Activated naive CD4-positive, alpha-beta T cell treated with anti-CD3 and anti-CD28 coated beads, Interleukin-2, amount 50 U/mL, for 24 hours (primary cell): ENCODE measurements around the gene KRTAP5-10.
"Not testable (repeated sequence)": the region's sequence is repeated elsewhere in the genome, so short reads cannot be mapped to it uniquely, and the experiment has no call there.

Source experiments
- H3K27ac Mint-ChIP-seq: one replicate; pipeline ENCODE4 v1.8.0; 2021; ENCODE audit warnings: mild to moderate bottlenecking, mixed read lengths
- H3K27me3 Mint-ChIP-seq: one replicate; pipeline ENCODE4 v1.8.0; 2021; ENCODE audit warnings: mixed read lengths
- H3K36me3 Mint-ChIP-seq: one replicate; pipeline ENCODE4 v1.8.0; 2021; ENCODE audit warnings: mixed read lengths
- H3K4me1 Mint-ChIP-seq: one replicate; pipeline ENCODE4 v1.8.0; 2021; ENCODE audit warnings: mixed read lengths
- H3K4me3 Mint-ChIP-seq: one replicate; pipeline ENCODE4 v1.8.0; 2021; ENCODE audit warnings: mild to moderate bottlenecking, mixed read lengths
- H3K9me3 Mint-ChIP-seq: one replicate; pipeline ENCODE4 v1.8.0; 2021; ENCODE audit warnings: mixed read lengths

The KRTAP5-10 gene

DNA sequence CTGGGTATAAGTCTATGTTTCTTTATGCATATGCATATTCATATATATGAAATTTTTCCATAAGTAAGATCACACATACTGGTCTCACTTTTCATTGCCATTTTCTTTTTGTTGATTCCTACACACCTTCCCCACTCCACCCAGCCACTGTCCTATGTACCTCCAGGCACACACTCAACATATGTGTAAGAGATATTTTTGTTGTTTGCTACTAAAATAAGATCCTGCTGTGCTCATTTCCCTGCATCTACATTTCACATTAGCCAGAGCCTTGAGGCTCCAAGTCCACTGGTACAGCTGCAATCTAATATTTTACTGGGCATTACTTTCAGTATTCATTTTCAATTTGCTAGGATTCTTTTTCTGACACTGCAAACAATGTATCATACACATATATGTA is 8.1 kb upstream of the KRTAP5-10 start:
- H3K36me3 Mint-ChIP-seq = no peaks in the 10 kb centered on the region
- H3K27ac Mint-ChIP-seq = no peak overlapping the region
- H3K4me3 Mint-ChIP-seq = no peak overlapping the region
- no peaks in the 10 kb centered on the region for H3K4me1 Mint-ChIP-seq
- no peaks in the 10 kb centered on the region for H3K9me3 Mint-ChIP-seq
- peaks cover 16% of the 10 kb centered on the region for H3K27me3 Mint-ChIP-seq

DNA sequence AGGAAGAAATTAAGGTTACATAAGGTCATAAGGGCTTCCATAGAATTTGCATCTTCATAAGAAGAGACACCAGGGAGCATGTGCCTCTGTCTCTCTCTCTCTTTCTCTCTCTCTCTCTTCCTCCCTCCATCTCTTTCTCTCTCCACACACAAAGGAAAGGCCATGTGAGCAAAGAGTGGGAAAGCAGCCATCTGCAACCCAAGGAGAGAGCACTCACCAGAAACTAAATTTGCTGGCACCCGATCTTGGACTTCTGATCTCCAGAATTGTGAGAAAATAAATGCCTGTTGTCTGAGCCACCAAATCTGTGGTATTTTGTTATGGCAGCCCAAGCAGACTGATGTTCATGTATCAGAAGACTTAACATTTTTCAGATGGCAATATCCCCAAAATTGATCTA is 6.4 kb upstream of the KRTAP5-10 start:
- Mint-ChIP-seq H3K4me3 (no peak overlapping the region), H3K36me3 (no peaks in the 10 kb centered on the region), H3K9me3 (no peaks in the 10 kb centered on the region), H3K4me1 (no peaks in the 10 kb centered on the region), H3K27me3 (peaks cover 24% of the 10 kb centered on the region), H3K27ac (no peak overlapping the region)

DNA sequence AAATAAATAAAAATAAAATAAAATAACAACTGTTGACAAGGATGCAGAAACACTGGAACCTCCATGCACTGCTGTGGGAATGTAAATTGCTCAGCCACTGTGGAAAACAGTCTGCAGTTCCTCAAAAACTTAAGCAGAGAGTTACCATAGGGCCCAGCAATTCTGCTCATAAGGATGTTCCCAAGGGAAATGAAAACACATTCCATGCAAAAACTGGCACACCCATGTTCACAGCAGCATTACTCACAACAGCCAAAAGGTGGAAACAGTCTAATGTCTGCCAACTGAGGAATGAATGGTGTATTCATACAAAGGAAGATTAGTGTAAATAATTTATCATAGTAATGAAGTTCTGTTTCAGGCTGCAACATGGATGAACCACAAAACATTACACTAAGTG is 3.2 kb upstream of the KRTAP5-10 start:
- H3K9me3 Mint-ChIP-seq = no peaks in the 10 kb centered on the region
- H3K4me1 Mint-ChIP-seq = no peaks in the 10 kb centered on the region
- H3K27me3 Mint-ChIP-seq = peaks cover 36% of the 10 kb centered on the region
- no peak overlapping the region for H3K4me3 Mint-ChIP-seq
- H3K27ac Mint-ChIP-seq = no peak overlapping the region
- no peaks in the 10 kb centered on the region for H3K36me3 Mint-ChIP-seq

DNA sequence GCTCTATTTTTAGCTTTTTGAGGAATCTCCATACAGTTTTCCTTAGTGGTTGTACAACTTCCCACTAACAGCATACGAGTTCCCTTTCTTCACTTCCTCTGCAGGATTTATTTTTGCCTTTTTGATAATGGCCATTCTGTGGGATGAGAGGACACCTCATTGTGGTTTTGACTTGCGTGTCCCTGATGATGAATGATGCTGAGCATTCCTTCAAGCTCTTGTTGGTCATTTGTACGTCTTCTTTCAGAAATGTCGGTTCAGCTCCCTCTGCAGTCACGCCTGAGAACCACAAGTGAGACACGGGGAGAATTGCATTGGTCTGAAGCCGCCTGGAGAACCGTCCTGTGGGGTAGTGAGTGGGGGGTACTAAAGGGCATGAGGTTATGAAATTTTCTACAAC is 2.0 kb upstream of the KRTAP5-10 start:
- H3K9me3 Mint-ChIP-seq = no peaks in the 10 kb centered on the region
- H3K27ac Mint-ChIP-seq = no peak overlapping the region
- no peak overlapping the region for H3K4me3 Mint-ChIP-seq
- H3K4me1 Mint-ChIP-seq = no peaks in the 10 kb centered on the region
- H3K36me3 Mint-ChIP-seq = no peaks in the 10 kb centered on the region
- H3K27me3 Mint-ChIP-seq = peaks cover 35% of the 10 kb centered on the region

DNA sequence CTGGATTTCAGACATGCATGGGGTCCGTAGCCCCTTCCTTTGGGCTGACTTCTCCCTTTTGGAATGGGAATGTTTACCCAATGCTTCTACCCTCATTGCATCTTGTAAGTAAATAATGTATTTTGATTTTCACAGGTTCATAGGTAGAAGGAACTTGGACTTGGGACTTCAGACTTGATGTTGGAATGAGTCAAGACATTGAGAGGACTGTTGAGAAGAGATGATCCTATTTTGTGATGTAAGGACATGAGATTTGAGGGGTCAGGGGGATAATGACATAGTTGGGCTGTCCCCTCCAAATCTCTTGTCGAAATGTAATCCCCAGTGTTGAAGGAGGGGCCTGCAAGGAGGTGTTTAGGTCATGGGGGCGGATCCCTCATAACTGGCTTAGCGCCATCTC is 933 bp upstream of the KRTAP5-10 start:
- Mint-ChIP-seq H3K36me3 (no peaks in the 10 kb centered on the region), H3K9me3 (no peaks in the 10 kb centered on the region), H3K27ac (peak overlapping the region; percentile 2), H3K4me1 (no peaks in the 10 kb centered on the region), H3K27me3 (peaks cover 35% of the 10 kb centered on the region), H3K4me3 (no peak overlapping the region)

DNA sequence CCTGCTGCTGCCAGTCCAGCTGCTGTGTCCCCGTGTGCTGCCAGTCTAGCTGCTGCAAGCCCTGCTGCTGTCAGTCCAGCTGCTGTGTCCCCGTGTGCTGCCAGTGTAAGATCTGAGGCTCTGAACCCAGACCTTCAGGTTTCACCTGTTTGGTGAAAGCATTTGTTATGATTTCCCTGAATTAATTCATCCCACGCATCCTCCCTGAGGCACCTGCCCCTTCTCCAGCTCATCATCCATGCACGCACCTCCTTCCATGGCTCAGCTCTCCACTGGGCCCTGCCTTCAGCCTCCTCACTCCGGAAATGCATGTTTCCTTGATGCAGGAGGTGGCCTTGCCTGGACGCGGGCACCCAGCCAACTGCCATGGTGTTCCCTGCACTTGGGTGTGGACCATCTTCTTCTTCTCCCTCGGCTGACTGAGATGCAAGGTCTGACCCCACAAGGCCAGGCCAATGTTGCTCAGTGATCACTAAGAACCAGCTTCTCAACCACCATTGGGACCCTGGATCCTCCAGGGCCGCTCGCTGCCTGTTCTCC is 788 bp downstream of the KRTAP5-10 start:
- Mint-ChIP-seq H3K27ac (no peak overlapping the region), H3K4me3 (no peak overlapping the region), H3K27me3 (peaks cover 31% of the 10 kb centered on the region), H3K4me1 (no peaks in the 10 kb centered on the region), H3K36me3 (no peaks in the 10 kb centered on the region), H3K9me3 (no peaks in the 10 kb centered on the region)

DNA sequence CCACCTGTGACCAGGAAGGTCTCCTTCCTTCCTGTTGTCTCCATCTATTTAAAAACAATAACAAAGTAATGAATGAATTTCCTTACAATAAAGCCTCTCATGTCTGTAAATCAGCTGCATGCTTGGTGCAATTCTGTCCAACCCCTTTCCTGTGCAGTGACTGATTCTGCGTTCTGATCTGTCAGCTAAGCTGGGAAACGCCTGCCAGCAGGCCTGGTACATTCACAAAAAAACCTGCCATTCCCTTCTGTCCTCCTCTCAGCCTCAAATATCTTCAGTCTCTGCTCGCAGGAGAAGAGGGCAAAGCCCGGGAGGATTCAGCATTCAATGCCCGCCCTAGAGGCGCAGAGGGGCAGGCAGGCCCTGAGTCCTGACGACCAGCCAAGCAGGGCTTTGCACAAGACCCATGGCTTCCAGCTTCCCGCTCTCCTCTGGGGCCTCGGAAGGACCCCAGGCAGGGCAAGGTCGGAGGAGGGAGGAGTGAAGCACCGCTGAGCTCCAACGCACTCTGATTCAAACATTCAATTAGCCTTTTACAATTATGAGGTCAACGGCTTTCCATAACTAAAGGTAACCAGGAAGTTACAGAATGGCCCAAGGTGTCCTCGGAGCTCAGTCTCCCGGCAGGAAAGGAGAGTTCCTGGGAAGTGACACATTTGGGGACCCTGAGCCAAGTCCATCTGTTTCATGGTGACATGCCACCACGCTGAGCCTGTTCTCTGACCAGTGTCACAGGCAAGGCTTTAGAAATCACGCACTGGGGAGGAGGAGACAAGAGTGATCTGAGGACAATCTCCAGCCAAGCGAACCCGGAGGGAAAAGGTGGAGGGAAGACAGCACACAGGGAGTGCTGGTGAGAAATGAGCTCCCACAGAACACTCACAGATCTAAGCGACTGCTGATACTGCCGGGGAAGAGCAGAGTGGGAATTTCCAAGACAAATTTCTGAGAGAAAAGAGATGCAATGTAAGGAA is 1.6 kb downstream of the KRTAP5-10 start:
- H3K27ac Mint-ChIP-seq, H3K4me3 Mint-ChIP-seq, H3K9me3 Mint-ChIP-seq: not testable (repeated sequence)

DNA sequence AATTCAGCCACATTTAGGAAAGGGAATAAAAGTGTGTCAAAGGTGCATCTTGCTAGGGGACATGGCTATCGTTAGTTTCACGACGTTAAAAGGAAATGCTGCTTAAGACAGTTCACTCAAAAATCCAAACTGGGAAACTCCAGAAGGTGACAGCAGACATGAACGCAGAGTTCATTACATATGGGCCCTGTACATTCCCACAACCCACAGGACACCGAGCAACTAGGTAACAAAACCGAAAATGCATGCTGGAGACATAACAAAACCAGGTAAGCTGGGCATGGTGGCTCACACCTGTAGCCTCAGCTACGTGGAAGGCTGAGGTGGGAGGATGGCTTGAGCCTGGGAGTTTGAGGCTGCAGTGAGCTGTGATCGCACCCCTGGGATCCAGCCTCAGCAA is 2.3 kb downstream of the KRTAP5-10 start:
- H3K36me3 Mint-ChIP-seq, H3K9me3 Mint-ChIP-seq, H3K27ac Mint-ChIP-seq, H3K4me1 Mint-ChIP-seq, H3K4me3 Mint-ChIP-seq: not testable (repeated sequence)
- peaks cover 26% of the 10 kb centered on the region for H3K27me3 Mint-ChIP-seq

More for the DNA sequence above, 1.6 kb downstream of the KRTAP5-10 start:
- not testable (repeated sequence) for H3K36me3 Mint-ChIP-seq, H3K4me1 Mint-ChIP-seq
- H3K27me3 Mint-ChIP-seq = peaks cover 25% of the 10 kb centered on the region

DNA sequence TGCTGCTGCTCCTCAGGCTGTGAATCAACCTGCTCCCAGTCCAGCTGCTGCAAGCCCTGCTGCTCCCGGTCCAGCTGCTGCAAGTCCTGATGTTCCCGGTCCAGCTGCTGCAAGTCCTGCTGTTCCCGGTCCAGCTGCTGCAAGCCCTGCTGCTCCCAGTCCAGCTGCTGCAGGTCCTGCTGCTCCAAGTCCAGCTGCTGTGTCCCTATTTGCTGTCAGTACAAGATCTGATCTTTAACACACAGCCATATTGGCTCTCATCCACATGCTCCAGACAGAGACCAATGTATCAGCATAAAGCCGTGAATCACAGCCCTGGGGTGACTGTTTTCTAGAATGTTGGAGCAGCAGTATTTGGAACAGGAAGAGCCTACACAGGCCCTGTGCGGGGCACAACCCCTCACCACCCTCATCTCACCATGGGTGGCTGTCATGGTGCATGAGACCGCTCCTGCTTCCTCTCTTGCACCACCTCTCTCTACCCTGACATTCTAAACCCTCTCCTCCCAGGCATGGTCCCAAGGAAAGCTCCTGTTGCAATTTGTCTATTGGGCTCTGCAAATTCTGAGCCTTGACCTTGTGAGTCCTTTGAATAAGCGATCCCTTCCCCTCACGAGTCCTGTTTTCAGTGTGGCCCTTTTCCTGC is 3.5 kb downstream of the KRTAP5-10 start:
- Mint-ChIP-seq H3K9me3 (no peaks in the 10 kb centered on the region), H3K27ac (no peak overlapping the region), H3K27me3 (peaks cover 18% of the 10 kb centered on the region), H3K36me3 (no peaks in the 10 kb centered on the region), H3K4me1 (no peaks in the 10 kb centered on the region), H3K4me3 (no peak overlapping the region)

DNA sequence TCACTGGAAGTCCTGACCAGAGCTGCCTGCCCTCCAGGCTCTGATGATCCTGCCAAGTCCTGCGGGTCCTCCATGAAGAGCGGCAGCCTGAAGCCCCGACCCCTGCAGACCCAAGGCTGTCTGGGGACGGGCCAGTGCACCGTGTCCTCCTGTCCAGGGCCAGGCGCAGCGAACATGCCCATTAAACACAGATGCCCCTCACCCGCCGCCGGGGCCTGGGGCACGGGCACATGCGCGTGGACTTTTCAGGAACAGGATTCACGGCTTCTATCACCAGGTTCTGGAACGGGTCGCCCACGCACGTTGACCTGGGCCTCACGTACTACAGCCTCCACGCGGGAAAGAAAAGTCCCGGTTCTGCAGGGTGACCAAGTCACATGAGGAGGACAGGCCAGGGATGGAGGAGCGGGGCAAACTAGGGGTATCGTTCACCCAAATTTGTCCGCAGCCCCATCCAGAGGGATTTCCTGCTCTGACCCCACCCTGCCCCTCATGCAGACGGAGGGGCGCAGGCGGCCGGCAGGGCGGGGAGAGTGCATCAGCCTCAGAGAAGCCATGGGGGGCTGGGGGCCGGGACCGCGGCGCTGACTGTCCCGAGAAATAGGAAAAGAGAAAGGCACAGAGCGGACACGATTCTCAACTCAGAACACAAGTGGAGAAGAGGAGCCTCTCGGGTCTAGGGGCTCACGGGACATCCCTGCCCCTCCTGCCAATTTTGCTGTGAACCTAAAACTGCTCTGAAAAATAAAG is 5.9 kb downstream of the KRTAP5-10 start:
- not testable (repeated sequence) for H3K27me3 Mint-ChIP-seq, H3K4me1 Mint-ChIP-seq, H3K27ac Mint-ChIP-seq, H3K36me3 Mint-ChIP-seq, H3K4me3 Mint-ChIP-seq, H3K9me3 Mint-ChIP-seq

DNA sequence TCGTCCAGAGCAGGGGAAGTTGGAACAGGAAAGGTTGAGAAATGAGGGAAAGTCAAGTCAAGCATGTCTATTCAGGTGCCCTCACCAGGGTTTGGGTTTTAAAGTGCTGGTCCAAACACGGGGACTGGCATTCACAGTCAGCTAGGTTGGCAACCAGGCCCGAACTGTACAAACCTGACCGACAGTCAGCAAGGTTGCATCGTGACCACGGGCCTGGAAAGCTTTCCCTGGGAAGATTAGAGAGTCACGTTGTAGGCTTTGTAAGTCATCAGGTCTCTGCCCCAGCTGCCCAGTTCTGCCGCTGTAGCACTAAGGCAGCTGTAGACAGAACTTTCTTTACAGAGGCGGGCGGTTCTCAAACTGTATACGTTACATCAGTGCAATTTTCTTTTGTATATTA is 7.4 kb downstream of the KRTAP5-10 start:
- Mint-ChIP-seq H3K27ac (no peak overlapping the region), H3K27me3 (peaks cover 4% of the 10 kb centered on the region), H3K36me3 (no peaks in the 10 kb centered on the region), H3K4me1 (no peaks in the 10 kb centered on the region), H3K9me3 (no peaks in the 10 kb centered on the region), H3K4me3 (no peak overlapping the region)

DNA sequence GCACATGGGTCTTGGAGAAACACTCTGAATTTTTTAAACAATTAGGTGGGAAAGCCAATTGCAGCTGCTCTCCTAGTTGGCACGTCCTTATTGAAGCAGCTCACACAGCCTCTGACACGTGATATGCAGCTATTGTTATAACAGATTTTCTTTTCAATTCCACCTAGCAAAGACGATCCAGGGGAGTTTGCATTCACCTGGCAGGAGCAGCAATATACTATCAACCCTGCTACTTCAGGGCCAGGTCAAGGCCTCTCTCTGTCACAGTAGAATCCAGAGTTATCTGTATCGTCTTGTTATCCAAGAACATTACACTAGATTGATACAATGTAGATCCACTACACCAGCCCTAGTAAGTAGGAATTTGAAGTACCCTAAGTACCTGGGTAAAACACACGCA is 9.1 kb downstream of the KRTAP5-10 start:
- H3K4me3 Mint-ChIP-seq = no peak overlapping the region
- H3K36me3 Mint-ChIP-seq = no peaks in the 10 kb centered on the region
- peaks cover 5% of the 10 kb centered on the region for H3K27me3 Mint-ChIP-seq
- H3K4me1 Mint-ChIP-seq = no peaks in the 10 kb centered on the region
- no peak overlapping the region for H3K27ac Mint-ChIP-seq
- no peaks in the 10 kb centered on the region for H3K9me3 Mint-ChIP-seq

DNA sequence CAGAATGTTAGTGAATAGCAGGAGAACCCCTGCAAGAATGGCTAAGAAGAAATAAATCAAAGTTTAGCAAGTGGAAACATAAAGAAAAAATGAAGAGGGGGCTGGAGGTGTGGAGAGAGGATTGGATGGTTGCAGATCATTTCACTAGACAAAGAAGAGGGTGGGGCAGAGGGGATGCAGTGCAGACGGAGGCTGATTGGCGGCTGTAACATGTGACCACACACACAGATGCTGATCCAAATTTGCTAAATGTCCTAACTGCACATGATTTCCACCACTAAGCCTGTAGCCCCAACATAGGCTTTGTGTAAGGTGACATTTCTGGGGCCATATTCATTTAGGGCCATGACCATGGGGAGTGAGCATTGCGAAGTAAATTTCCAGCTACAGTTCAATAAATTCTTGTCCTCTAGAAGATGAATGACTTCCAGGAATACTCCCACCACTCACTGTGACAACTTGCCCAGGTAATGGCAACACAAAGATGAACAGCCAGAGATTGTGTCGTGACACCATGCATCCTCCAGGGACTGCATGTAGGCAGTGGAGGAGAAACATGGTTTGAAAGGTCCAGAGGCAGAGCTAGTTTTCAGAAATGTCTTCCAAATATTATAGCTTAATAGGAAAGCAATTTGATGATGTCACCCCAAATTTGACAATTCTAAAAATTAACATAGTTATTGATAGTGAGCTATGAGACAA is 10.5 kb downstream of the KRTAP5-10 start:
- peaks cover 3% of the 10 kb centered on the region for H3K4me1 Mint-ChIP-seq
- no peak overlapping the region for H3K4me3 Mint-ChIP-seq
- no peaks in the 10 kb centered on the region for H3K9me3 Mint-ChIP-seq
- no peak overlapping the region for H3K27ac Mint-ChIP-seq
- H3K36me3 Mint-ChIP-seq = no peaks in the 10 kb centered on the region
- peaks cover 3% of the 10 kb centered on the region for H3K27me3 Mint-ChIP-seq

DNA sequence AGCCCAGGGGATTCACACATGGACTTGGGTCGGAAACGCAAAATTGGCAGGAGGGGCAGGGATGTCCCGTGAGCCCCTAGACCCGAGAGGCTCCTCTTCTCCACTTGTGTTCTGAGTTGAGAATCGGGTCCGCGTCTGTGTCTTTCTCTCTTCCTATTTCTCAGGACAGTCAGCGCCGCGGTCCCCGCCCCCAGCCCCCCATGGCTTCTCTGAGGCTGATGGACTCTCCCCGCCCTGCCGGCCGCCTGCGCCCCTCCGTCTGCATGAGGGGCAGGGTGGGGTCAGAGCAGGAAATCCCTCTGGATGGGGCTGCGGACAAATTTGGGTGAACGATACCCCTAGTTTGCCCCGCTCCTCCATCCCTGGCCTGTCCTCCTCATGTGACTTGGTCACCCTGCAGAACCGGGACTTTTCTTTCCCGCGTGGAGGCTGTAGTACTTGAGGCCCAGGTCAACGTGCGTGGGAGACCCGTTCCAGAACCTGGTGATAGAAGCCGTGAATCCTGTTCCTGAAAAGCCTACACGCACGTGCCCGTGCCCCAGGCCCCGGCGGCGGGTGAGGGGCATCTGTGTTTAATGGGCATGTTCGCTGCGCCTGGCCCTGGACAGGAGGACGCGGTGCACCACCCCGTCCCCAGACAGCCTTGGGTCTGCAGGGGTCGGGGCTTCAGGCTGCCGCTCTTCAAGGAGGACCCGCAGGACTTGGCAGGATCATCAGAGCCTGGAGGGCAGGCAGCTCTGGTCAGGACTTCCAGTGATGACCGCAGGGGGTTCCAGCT is 11.5 kb downstream of the KRTAP5-10 start:
- not testable (repeated sequence) for H3K27ac Mint-ChIP-seq, H3K36me3 Mint-ChIP-seq, H3K27me3 Mint-ChIP-seq, H3K4me3 Mint-ChIP-seq, H3K4me1 Mint-ChIP-seq, H3K9me3 Mint-ChIP-seq
